H1 (cell line): ENCODE measurements around the gene TARP.
A peak's percentile ranks its signal among the peaks of the same experiment; 100 is the strongest.

Source experiments
- CTCF ChIA-PET: fragments of 300-600 bp; sonication (Branson Sonifier 250); formaldehyde crosslinking; loops from one replicate; lab custom pipeline; 2021; ENCODE audit not compliant: partially characterized antibody; lab: Charles Lee
- POLR2A ChIA-PET: fragments of 300-600 bp; sonication (Branson Sonifier 250); formaldehyde crosslinking; loops from one replicate; lab custom pipeline; 2021; ENCODE audit warnings: inconsistent platforms; ENCODE audit not compliant: partially characterized antibody; lab: Charles Lee
- DNase-seq, 2 experiments: peaks; one replicate each; pipeline versions ENCODE4 v3.0.0 to v3.0.0-alpha.2; 2010 to 2022; ENCODE audit warnings: low spot score in 2 of 2, low read depth in 1 of 2, mixed read lengths in 1 of 2
- FAIRE-seq: peaks from 2 replicates; lab custom pipeline; 2011; peaks lifted over from hg19 to GRCh38; lab: Jason Lieb, UNC
- H2AFZ ChIP-seq: 2 replicates; pipeline ENCODE4 v1.8.1; 2012; ENCODE audit warnings: low read length, inconsistent platforms
- H2AK5ac ChIP-seq: 2 replicates; pipeline ENCODE4 v1.6.1; 2013; ENCODE audit warnings: low read depth, low read length
- H2BK120ac ChIP-seq: replicated peaks from 2 replicates; pipeline ENCODE3; 2013; ENCODE audit warnings: low read depth, low read length, inconsistent platforms
- H2BK12ac ChIP-seq: 2 replicates; pipeline ENCODE4 v1.6.1; 2013; ENCODE audit warnings: low read depth, low read length
- H2BK15ac ChIP-seq: 2 replicates; pipeline ENCODE4 v1.6.1; 2013; ENCODE audit warnings: low read length
- H2BK20ac ChIP-seq: 2 replicates; pipeline ENCODE4 v1.6.1; 2013; ENCODE audit warnings: low read length
- H2BK5ac ChIP-seq: 2 replicates; pipeline ENCODE4 v1.6.1; 2013; ENCODE audit warnings: low read depth, low read length
- H3K14ac ChIP-seq: 2 replicates; pipeline ENCODE4 v1.6.1; 2013; ENCODE audit warnings: inconsistent platforms; ENCODE audit not compliant: insufficient read length
- H3K18ac ChIP-seq: 2 replicates; pipeline ENCODE4 v1.6.1; 2013; ENCODE audit warnings: low read length; ENCODE audit errors: extremely low read depth
- H3K23ac ChIP-seq: 2 replicates; pipeline ENCODE4 v1.6.1; 2013; ENCODE audit warnings: inconsistent platforms; ENCODE audit not compliant: insufficient read length
- H3K23me2 ChIP-seq: 2 replicates; pipeline ENCODE4 v1.6.1; 2013; ENCODE audit warnings: low read depth, low read length
- H3K27ac ChIP-seq: 2 replicates; pipeline ENCODE4 v1.6.1; 2011; ENCODE audit warnings: low read depth, low read length, inconsistent platforms
- H3K27me3 ChIP-seq, 4 experiments: replicated peaks in 1 of 4; 1 replicate in 1 of 4; 2 replicates in 3 of 4; pipeline versions ENCODE4 v1.6.1 to v1.8.1; 2011 to 2013; ENCODE audit warnings: low read length in 3 of 4, mild to moderate bottlenecking in 3 of 4, inconsistent platforms in 2 of 4, mixed read lengths in 2 of 4, moderate library complexity in 1 of 4; ENCODE audit not compliant: control insufficient read depth in 3 of 4, insufficient read depth in 3 of 4; ENCODE audit errors: extremely low read depth in 1 of 4
- H3K36me3 ChIP-seq, 4 experiments: 2 replicates each; pipeline versions ENCODE4 v1.6.1 to v1.8.1; 2011 to 2013; ENCODE audit warnings: mild to moderate bottlenecking in 4 of 4, low read length in 3 of 4, moderate library complexity in 2 of 4, control low read depth in 1 of 4, inconsistent platforms in 1 of 4; ENCODE audit not compliant: insufficient read depth in 4 of 4, control insufficient read depth in 2 of 4
- H3K4ac ChIP-seq: replicated peaks from 2 replicates; pipeline ENCODE3; 2013; ENCODE audit warnings: low read length, low read depth, mixed read lengths, inconsistent platforms; ENCODE audit not compliant: insufficient read length
- H3K4me1 ChIP-seq, 4 experiments: replicated peaks in 1 of 4; 1 replicate in 1 of 4; 2 replicates in 3 of 4; pipeline versions ENCODE4 v1.6.1 to v1.8.1; 2011 to 2013; ENCODE audit warnings: low read length in 3 of 4, inconsistent platforms in 2 of 4, mixed read lengths in 1 of 4; ENCODE audit not compliant: insufficient read depth in 4 of 4, control insufficient read depth in 3 of 4
- H3K4me2 ChIP-seq, 2 experiments: 2 replicates each; pipeline versions ENCODE4 v1.6.1 to v1.8.1; 2011 to 2013; ENCODE audit warnings: low read depth in 2 of 2, low read length in 2 of 2, control low read depth in 1 of 2, inconsistent platforms in 1 of 2, mild to moderate bottlenecking in 1 of 2; ENCODE audit not compliant: insufficient read depth in 1 of 2
- H3K4me3 ChIP-seq, 4 experiments: fragments of 200-600, 300-600 bp in 1 of 4; sonication (generic), shearing (Covaris generic), sonication (Bioruptor Twin) in 1 of 4; 2 replicates each; pipeline versions ENCODE4 v1.5.1 to v1.8.1; 2011 to 2016; ENCODE audit warnings: low read length in 4 of 4, low read depth in 3 of 4, control low read depth in 2 of 4, inconsistent platforms in 2 of 4, mild to moderate bottlenecking in 2 of 4, mixed read lengths in 1 of 4, moderate library complexity in 1 of 4; ENCODE audit not compliant: insufficient read depth in 2 of 4; ENCODE audit errors: extremely low read depth in 1 of 4
- H3K56ac ChIP-seq: replicated peaks from 2 replicates; pipeline ENCODE3; 2013; ENCODE audit warnings: low read depth, mild to moderate bottlenecking, mixed read lengths, low read length, inconsistent platforms; ENCODE audit not compliant: insufficient read length
- H3K79me1 ChIP-seq: 2 replicates; pipeline ENCODE4 v1.6.1; 2013; ENCODE audit warnings: low read depth, low read length, control low read depth
- H3K79me2 ChIP-seq, 2 experiments: 2 replicates each; pipeline versions ENCODE4 v1.6.1 to v1.8.1; 2012 to 2013; ENCODE audit warnings: low read length in 2 of 2, mild to moderate bottlenecking in 2 of 2, inconsistent platforms in 1 of 2; ENCODE audit not compliant: insufficient read depth in 2 of 2, control insufficient read depth in 1 of 2
- H3K9ac ChIP-seq, 4 experiments: replicated peaks in 1 of 4; 1 replicate in 1 of 4; 2 replicates in 3 of 4; pipeline versions ENCODE4 v1.6.1 to v1.8.1; 2011 to 2013; ENCODE audit warnings: low read depth in 3 of 4, low read length in 3 of 4, control low read depth in 2 of 4, mild to moderate bottlenecking in 2 of 4, moderate library complexity in 2 of 4, inconsistent platforms in 1 of 4; ENCODE audit errors: extremely low read depth in 1 of 4
- H3K9me3 ChIP-seq, 2 experiments: 2 replicates each; pipeline versions ENCODE4 v1.6.1 to v1.8.1; 2012 to 2013; ENCODE audit warnings: mild to moderate bottlenecking in 2 of 2, moderate library complexity in 2 of 2, control low read depth in 1 of 2, inconsistent platforms in 1 of 2, low read depth in 1 of 2, low read length in 1 of 2, mixed read lengths in 1 of 2; ENCODE audit not compliant: insufficient read depth in 2 of 2
- H4K20me1 ChIP-seq, 2 experiments: replicated peaks in 1 of 2; 2 replicates each; pipeline versions ENCODE3 to v1.8.1; 2011 to 2013; ENCODE audit warnings: inconsistent platforms in 2 of 2, low read length in 2 of 2, mild to moderate bottlenecking in 1 of 2; ENCODE audit not compliant: insufficient read depth in 2 of 2, control insufficient read depth in 1 of 2
- H4K5ac ChIP-seq: 2 replicates; pipeline ENCODE4 v1.6.1; 2013; ENCODE audit warnings: low read length, low read depth, mixed read lengths, inconsistent platforms; ENCODE audit not compliant: insufficient read length
- H4K8ac ChIP-seq: 2 replicates; pipeline ENCODE4 v1.8.0; 2013; ENCODE audit warnings: mild to moderate bottlenecking, moderate library complexity, low read length, inconsistent platforms; ENCODE audit not compliant: insufficient read depth; ENCODE audit errors: extremely low read depth
- H4K91ac ChIP-seq: replicated peaks from 2 replicates; pipeline ENCODE3; 2013; ENCODE audit warnings: low read length, mixed read lengths, inconsistent platforms; ENCODE audit not compliant: insufficient read length
- ASH2L ChIP-seq: fragments of 200-600, 300-600 bp; sonication (generic); IDR thresholded peaks from one replicate; pipeline ENCODE4 v1.7.1; 2017; ENCODE audit warnings: low read length
- ATF2 ChIP-seq: IDR thresholded peaks from 2 replicates; pipeline ENCODE4 v1.6.1; 2012; ENCODE audit warnings: low read length, inconsistent platforms
- BACH1 ChIP-seq: IDR thresholded peaks from 2 replicates; pipeline ENCODE4 v1.6.1; 2012; ENCODE audit warnings: low read length, improper control_type of control experiment
- CHD1 ChIP-seq: IDR thresholded peaks from 2 replicates; pipeline ENCODE4 v1.6.1; 2012; ENCODE audit warnings: low read depth, low read length, improper control_type of control experiment
- CTBP2 ChIP-seq: IDR thresholded peaks from 2 replicates; pipeline ENCODE4 v1.7.0; 2011; ENCODE audit warnings: borderline replicate concordance, mild to moderate bottlenecking, moderate library complexity, mixed read lengths, low read length; ENCODE audit not compliant: insufficient read depth, insufficient read length
- GABPA ChIP-seq: IDR thresholded peaks from 2 replicates; pipeline ENCODE4 v1.6.1; 2011; ENCODE audit warnings: mild to moderate bottlenecking, low read length, moderate library complexity, borderline replicate concordance; ENCODE audit not compliant: insufficient read depth
- HDAC6 ChIP-seq: IDR thresholded peaks from one replicate; pipeline ENCODE4 v1.7.1; 2012; ENCODE audit warnings: low read depth, mild to moderate bottlenecking, inconsistent platforms, low read length, moderate library complexity
- NRF1 ChIP-seq: IDR thresholded peaks from 2 replicates; pipeline ENCODE4 v1.6.1; 2011; ENCODE audit warnings: mild to moderate bottlenecking, low read depth, low read length, improper control_type of control experiment
- SIRT6 ChIP-seq: IDR thresholded peaks from one replicate; pipeline ENCODE4 v1.7.1; 2012; ENCODE audit warnings: low read length, inconsistent platforms
- TAF7 ChIP-seq: optimal IDR thresholded peaks from 2 replicates; pipeline ENCODE3; 2011; ENCODE audit warnings: low read depth, mild to moderate bottlenecking, inconsistent platforms, low read length, moderate library complexity, borderline replicate concordance
- USF2 ChIP-seq: IDR thresholded peaks from 2 replicates; pipeline ENCODE4 v1.6.1; 2011; ENCODE audit warnings: low read length, improper control_type of control experiment
- WGBS, 2 experiments: shearing (Covaris generic) in 1 of 2; methylation state at CpG; one replicate each; pipeline versions ENCODE4 v1.1.6 to v1.1.7; 2013 to 2015; ENCODE audit warnings: low lambda C conversion rate in 2 of 2, mixed read lengths in 2 of 2, inconsistent platforms in 1 of 2, low coverage in 1 of 2, missing lambda C conversion rate in 1 of 2; ENCODE audit not compliant: insufficient replicate concordance in 2 of 2, insufficient coverage in 1 of 2, insufficient read length in 1 of 2; ENCODE audit errors: extremely low coverage in 1 of 2, missing lambda C conversion rate in 1 of 2; 5-methylcytosine and 5-hydroxymethylcytosine counted together

TARP gene

GRCh38 chr7:38211486-38211885 lies 62.0 kb downstream of the TARP start:
- ChIA-PET POLR2A (interaction anchor here (1.3 kb wide), 1 partner anchor 18 kb away, joined by 4 read pairs; no protein-coding TSS in a partner anchor), CTCF (interaction anchor here (1.4 to 2.9 kb wide), 6 partner anchors 10 to 124 kb away, joined by 3 to 16 read pairs (median 5); no protein-coding TSS in a partner anchor)
- Histone ChIP-seq H3K14ac (no peak overlapping the region), H2AFZ (no peak overlapping the region), H3K79me1 (no peaks in the 10 kb centered on the region), H3K9ac (no peak overlapping the region; a peak in 1 of 7 replicates), H4K91ac (no peak overlapping the region), H3K27me3 (no peaks in the 10 kb centered on the region), H3K23me2 (peaks cover 1% of the 10 kb centered on the region; the same call in 1 of the 2 replicates), H2AK5ac (no peak overlapping the region), H3K79me2 (no peaks in the 10 kb centered on the region), H3K18ac (no peak overlapping the region), H3K56ac (no peak overlapping the region), H3K27ac (no peak overlapping the region), H2BK20ac (no peak overlapping the region), H3K4me2 (no peak overlapping the region), H2BK15ac (no peak overlapping the region), H4K8ac (no peak overlapping the region), H3K36me3 (peaks cover 0 to 4% (median 1%) of the 10 kb centered on the region in 4 experiments; a peak in 3 of 8 replicates), H3K23ac (no peak overlapping the region), H2BK5ac (no peak overlapping the region), H3K4me1 (peaks cover 0 to 9% (median 6%) of the 10 kb centered on the region in 4 experiments; a peak in 4 of 7 replicates), H3K4ac (no peak overlapping the region), H4K5ac (no peak overlapping the region), H2BK120ac (no peak overlapping the region), H3K4me3 (no peak overlapping the region), H2BK12ac (0 out of 2 replicates have a peak overlapping the region, but pooled peaks have one; percentile 55), H3K9me3 (no peaks in the 10 kb centered on the region), H4K20me1 (no peaks in the 10 kb centered on the region)
- 100% methylated on average over 1 of the region's 1 CpG; no CpG with 5 or more reads in 1 of the 2 experiments for WGBS, 2 experiments
- FAIRE-seq (no peak), DNase-seq (no peak)
- TF ChIP-seq HDAC6 (no peak), BACH1 (no peak), GABPA (no peak), CHD1 (no peak), NRF1 (no peak), ATF2 (no peak), SIRT6 (no peak), USF2 (no peak), ASH2L (no peak), CTBP2 (no peak), TAF7 (no peak)
